AG04450 (cell line): ENCODE data around the gene RBM27. TPM values are rescaled to one million over a fixed set of nuclear protein-coding genes. Genes with fewer than 3 reads are reported as not detected.
A peak's percentile ranks its signal among the peaks of the same experiment; 100 is the strongest.
"Not testable (repeated sequence)": the region's sequence is repeated elsewhere in the genome, so short reads cannot be mapped to it uniquely, and the experiment has no call there.

Experiments used
- CTCF ChIA-PET: fragments of 300-600, 350-600 bp; formaldehyde crosslinking; extraction: SDS; loops from one replicate; lab custom pipeline; 2022; ENCODE audit warnings: antibody characterized with exemption, inconsistent platforms; lab: Charles Lee
- POLR2A ChIA-PET: fragments of 350-600 bp; formaldehyde crosslinking; extraction: SDS; loops from one replicate; lab custom pipeline; 2021; ENCODE audit warnings: antibody characterized with exemption, inconsistent platforms; lab: Yijun Ruan, JAX
- DNase-seq: peaks from one replicate; pipeline ENCODE4 v3.0.0-alpha.2; 2011; ENCODE audit warnings: low read depth, low spot score
- H3K27ac ChIP-seq: one replicate; pipeline ENCODE4 v1.5.1; 2012; ENCODE audit warnings: low read depth, low read length, control low read depth
- H3K27me3 ChIP-seq: one replicate; pipeline ENCODE4 v1.6.0; 2012; ENCODE audit warnings: low read length; ENCODE audit not compliant: control insufficient read depth, insufficient read depth
- H3K4me3 ChIP-seq: 2 replicates; pipeline ENCODE4 v1.5.1; 2011; ENCODE audit warnings: mild to moderate bottlenecking, low read depth, low read length, control low read depth
- H3K9me3 ChIP-seq: 2 replicates; pipeline ENCODE4 v1.5.1; 2012; ENCODE audit warnings: low read length; ENCODE audit not compliant: control insufficient read depth, insufficient read depth
- polyA plus RNA-seq: library from polyadenylated mRNA; depleted of rRNA; stranded (reverse); fragments of >200 nt; gene quantifications from 2 replicates; pipeline ENCODE4 v1.2.3, GENCODE V29; 2011
- TF ChIP-seq, protein P1 (sequence below): IDR thresholded peaks from 2 replicates; pipeline ENCODE4 v1.5.1; 2011; ENCODE audit warnings: low read depth, low read length, control low read depth, inconsistent platforms

RBM27 gene
- polyA plus RNA-seq, 1 experiment = 16.7 TPM

DNA sequence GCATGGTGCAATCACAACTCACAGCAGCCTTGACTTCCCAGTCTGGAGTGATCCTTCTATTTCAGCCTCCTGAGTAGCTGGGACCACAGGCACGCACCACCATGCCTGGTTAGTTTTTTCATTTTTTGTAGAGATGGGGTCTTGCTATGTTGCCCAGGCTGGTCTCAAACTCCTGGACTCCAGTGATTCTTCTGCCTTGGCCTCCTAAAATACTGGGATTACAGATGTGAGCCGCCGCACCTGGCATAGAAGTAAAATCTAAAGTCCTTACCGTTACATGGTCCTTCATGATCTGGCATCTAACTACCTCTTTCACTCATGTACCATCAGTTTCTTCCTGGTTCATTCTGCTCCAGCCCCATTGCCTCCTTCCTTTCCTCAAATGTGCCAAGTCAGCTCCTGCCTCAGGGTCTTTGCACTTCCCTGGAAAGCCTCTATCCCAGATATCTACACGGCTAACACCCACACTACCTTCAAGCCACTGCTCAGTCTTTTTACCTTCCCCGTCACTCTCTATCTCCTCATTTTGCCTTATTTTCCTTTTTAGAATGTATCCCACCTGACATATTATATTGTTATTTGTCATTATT lies 6.9 kb upstream of the RBM27 start:
- no peaks in the 10 kb centered on the region for H3K27me3 ChIP-seq
- POLR2A ChIA-PET = no interaction called here
- CTCF ChIA-PET = no interaction called here
- TF ChIP-seq, protein P1, sequence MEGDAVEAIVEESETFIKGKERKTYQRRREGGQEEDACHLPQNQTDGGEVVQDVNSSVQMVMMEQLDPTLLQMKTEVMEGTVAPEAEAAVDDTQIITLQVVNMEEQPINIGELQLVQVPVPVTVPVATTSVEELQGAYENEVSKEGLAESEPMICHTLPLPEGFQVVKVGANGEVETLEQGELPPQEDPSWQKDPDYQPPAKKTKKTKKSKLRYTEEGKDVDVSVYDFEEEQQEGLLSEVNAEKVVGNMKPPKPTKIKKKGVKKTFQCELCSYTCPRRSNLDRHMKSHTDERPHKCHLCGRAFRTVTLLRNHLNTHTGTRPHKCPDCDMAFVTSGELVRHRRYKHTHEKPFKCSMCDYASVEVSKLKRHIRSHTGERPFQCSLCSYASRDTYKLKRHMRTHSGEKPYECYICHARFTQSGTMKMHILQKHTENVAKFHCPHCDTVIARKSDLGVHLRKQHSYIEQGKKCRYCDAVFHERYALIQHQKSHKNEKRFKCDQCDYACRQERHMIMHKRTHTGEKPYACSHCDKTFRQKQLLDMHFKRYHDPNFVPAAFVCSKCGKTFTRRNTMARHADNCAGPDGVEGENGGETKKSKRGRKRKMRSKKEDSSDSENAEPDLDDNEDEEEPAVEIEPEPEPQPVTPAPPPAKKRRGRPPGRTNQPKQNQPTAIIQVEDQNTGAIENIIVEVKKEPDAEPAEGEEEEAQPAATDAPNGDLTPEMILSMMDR = no peak
- no peaks in the 10 kb centered on the region for H3K9me3 ChIP-seq
- no peak overlapping the region for H3K4me3 ChIP-seq
- DNase-seq = no peak
- H3K27ac ChIP-seq = no peak overlapping the region

DNA sequence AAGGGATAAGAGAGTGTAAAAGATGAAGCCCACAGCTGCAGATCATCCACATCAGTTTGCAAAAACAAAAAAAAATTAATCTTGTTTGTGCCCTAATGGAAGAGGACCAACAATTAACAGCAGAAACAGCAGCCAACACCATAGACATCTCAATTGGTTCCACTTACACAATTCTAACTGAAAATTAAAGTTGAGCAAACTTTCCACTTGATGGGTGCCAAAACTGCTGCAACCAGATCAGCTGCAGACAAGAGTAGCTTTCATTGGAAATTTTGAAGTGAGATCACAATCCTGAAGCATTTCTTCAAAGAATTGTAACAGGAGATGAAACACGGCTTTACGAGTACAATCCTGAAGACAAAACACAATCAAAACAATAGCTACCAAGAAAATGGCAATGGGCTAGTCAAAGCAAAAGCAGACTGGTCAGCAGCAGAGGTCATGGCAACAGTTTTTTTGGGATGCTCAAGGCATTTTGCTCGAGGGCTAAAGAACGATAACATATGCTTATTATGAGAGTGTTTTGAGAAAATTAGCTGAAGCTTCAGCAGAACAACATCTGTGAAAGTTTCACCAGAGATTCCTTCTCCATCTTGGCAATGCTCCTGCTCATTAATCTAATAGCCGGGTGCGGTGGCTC lies 4.1 kb upstream of the RBM27 start:
- POLR2A ChIA-PET = no interaction called here
- Histone ChIP-seq H3K27me3 (no peaks in the 10 kb centered on the region), H3K27ac (no peak overlapping the region), H3K4me3 (no peak overlapping the region), H3K9me3 (no peaks in the 10 kb centered on the region; the same call in 1 of the 2 replicates)
- TF ChIP-seq, protein P1 = no peak
- no peak for DNase-seq
- CTCF ChIA-PET = no interaction called here

GRCh38 chr5:146201795-146202194 lies 1.6 kb upstream of the RBM27 start:
- H3K4me3 ChIP-seq, DNase-seq, H3K9me3 ChIP-seq, POLR2A ChIA-PET, H3K27ac ChIP-seq, H3K27me3 ChIP-seq, CTCF ChIA-PET: not testable (repeated sequence)

DNA sequence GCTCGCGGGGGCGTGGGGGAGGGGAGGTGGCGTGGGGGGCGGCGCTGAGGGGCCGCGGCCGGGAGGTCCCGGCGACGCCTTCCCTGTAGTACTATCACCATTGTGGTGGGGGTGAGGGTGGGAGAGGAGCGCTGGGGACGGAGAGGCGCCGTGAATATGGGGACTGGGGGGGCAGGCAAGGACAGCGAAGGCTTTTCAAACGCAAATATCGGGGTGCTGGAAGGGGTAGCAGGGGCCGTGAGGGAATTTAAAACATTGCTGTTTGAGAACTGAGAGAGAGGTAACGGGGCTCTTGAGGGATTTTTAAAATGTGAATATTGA lies 427 bp downstream of the RBM27 start:
- Histone ChIP-seq H3K27ac (no peak overlapping the region), H3K4me3 (peak overlapping the region; percentile 89), H3K9me3 (no peaks in the 10 kb centered on the region; the same call in 1 of the 2 replicates), H3K27me3 (no peaks in the 10 kb centered on the region)
- POLR2A ChIA-PET = interaction anchor here (1.0 kb wide), 1 partner anchor 13 kb away, joined by 3 read pairs; no protein-coding TSS in a partner anchor
- no peak for DNase-seq
- TF ChIP-seq, protein P1 = no peak
- CTCF ChIA-PET = no interaction called here

- DNase-seq = no peak
- Histone ChIP-seq H3K4me3 (peak overlapping the region; percentile 89), H3K27me3 (no peaks in the 10 kb centered on the region), H3K27ac (no peak overlapping the region), H3K9me3 (no peaks in the 10 kb centered on the region; the same call in 1 of the 2 replicates)
- TF ChIP-seq, protein P1 = no peak
- CTCF ChIA-PET = no interaction called here
- POLR2A ChIA-PET = no interaction called here
Measured at GRCh38 chr5:146205499-146206202, 2.2 kb downstream of the RBM27 start.
